GM18499 (cell line): ENCODE measurements around the gene TEX264.
"Not testable (repeated sequence)": the region's sequence is repeated elsewhere in the genome, so short reads cannot be mapped to it uniquely, and the experiment has no call there.

Source experiments
- ATAC-seq: cut with Tn5 transposase; IDR thresholded peaks from one replicate; pipeline ENCODE4 v1.9.1; 2021; ENCODE audit warnings: moderate number of reproducible peaks; ENCODE audit not compliant: insufficient read depth, unreplicated experiment

Gene TEX264

GRCh38 chr3:51742320-51742719, 71.3 kb downstream of the TEX264 start:
- ATAC-seq, result not testable (repeated sequence)

GRCh38 chr3:51742978-51743377, 71.9 kb downstream of the TEX264 start:
- not testable (repeated sequence) for ATAC-seq

DNA sequence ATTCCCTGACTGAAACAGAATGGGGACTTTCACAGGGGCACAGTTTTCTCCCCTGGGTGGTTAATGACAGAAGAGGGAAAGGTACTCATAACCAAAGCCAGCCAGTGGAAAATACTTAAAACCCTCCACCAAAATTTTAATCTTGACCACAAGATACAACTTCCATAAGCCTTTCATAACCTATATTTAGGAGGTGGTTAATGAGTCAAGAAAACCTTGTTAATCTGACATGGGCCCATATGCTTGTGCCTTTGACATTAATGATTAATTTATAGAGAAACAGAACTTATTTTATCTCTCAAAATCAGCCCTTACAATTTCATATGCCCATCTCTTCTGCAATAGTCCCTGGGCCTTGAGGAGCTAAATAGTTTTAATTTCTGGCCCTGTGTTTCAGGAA, 76.8 kb downstream of the TEX264 start:
- no peak for ATAC-seq

DNA sequence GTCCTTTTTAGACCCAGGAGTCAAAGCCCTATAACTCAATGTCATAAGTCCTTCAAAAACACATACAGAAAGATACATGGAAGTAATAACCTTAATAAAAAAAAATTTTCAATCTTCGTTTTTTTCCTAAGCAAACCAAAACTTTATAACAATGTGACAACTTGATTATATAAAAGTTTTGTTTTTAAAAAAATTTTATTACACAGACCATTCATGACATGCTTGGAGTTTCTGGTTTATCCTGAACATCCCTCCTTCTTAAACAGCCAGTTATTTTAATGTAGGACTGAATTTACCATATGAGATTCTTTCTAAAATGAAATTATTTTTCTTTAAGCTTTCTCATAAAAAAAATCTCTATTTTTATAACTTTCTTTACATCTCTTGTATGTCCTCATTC, 77.3 kb downstream of the TEX264 start:
- no peak for ATAC-seq

GRCh38 chr3:51750878-51751277, 79.8 kb downstream of the TEX264 start:
- ATAC-seq, result no peak

- ATAC-seq, result no peak
Measured at GRCh38 chr3:51751287-51751686, 80.2 kb downstream of the TEX264 start.
